Left colon (tissue), 2 donors: Measurements from ENCODE around the gene MTCP1. TPM values are rescaled to one million over a fixed set of nuclear protein-coding genes. Genes with fewer than 3 reads are reported as not detected.

Source experiments
- ATAC-seq: fragments of 200-7000 bp; cut with Tn5 transposase; one replicate; pipeline ENCODE4 v1.9.1; 2020; ENCODE audit warnings: mild to moderate bottlenecking, moderate library complexity
- DNase-seq, 2 donors: peaks; one replicate each; pipeline ENCODE4 v3.0.0-alpha.2; 2020
- intact Hi-C, 2 donors: fragments of 100-400 bp; cut with DNase I in 1 of 2; cut with micrococcal nuclease in 1 of 2; formaldehyde crosslinking; loops; one replicate each; pipeline versions ENCODE4 v1.11.2 to v1.14.0; 2022; cut with DNase I, micrococcal nuclease
- total RNA-seq, 2 donors: library from RNA; stranded (reverse); fragmentation: NEBNext Ultra II Directional; extraction: Animal tissue kit (Norgen Biotek cat#: 25700); gene quantifications; one replicate each; pipeline ENCODE4 v1.2.1, GENCODE V29; 2021
- donor health status: DM: no; HTN: no; CAD: no.
- donor health status: DM: yes; HTN: yes; CAD: no.

Gene MTCP1
- total RNA-seq, 2 donors from 2014 or later, result 11.9 to 13.9 TPM

- no peak for DNase-seq
- intact Hi-C loops, result no loop called here
- no peak for ATAC-seq
Measured at GRCh38 chrX:155023907-155024833, 46.8 kb downstream of the MTCP1 start.

- intact Hi-C loops, result no loop called here
- DNase-seq, result no peak
- no peak for ATAC-seq
Measured at GRCh38 chrX:155022585-155022984, 48.4 kb downstream of the MTCP1 start, which contains the start of gene F8. Gene F8 (minus strand): TSS chrX:155022723. CDS start chrX:155022552, 171 bp downstream.

- ATAC-seq, result no peak
- intact Hi-C loops, result no loop called here
Measured at GRCh38 chrX:155020591-155020990, 50.3 kb downstream of the MTCP1 start.

More at GRCh38 chrX:155020591-155020990, 50.3 kb downstream of the MTCP1 start:
- DNase-seq, result no peak

Other genes starting within 250 kb of the MTCP1 start
- gene SMIM9, start 236.5 kb downstream of the MTCP1 start, total RNA-seq, result not detected
- 10 to 100 TPM; 30.9 to 31.9 TPM for gene F8A1, start 184.8 kb downstream of the MTCP1 start, total RNA-seq
- gene F8, start 48.4 kb downstream of the MTCP1 start, total RNA-seq, result 1 to 10 TPM; 2.1 to 4.5 TPM
- 10 to 100 TPM; 41.1 to 53.9 TPM for gene FUNDC2, start 44.3 kb downstream of the MTCP1 start, total RNA-seq
- 1 to 10 TPM; 3.5 to 4.0 TPM for gene CMC4, start within 50 bp of the MTCP1 start, total RNA-seq
- gene BRCC3, start 372 bp upstream of the MTCP1 start, total RNA-seq, result 10 to 100 TPM; 37.9 to 42.0 TPM
- 10 to 100 TPM; 33.6 to 33.9 TPM for gene VBP1, start 145.3 kb upstream of the MTCP1 start, total RNA-seq
- gene RAB39B, start 193.4 kb upstream of the MTCP1 start, total RNA-seq, result under 1 TPM; 0.09 to 0.56 TPM